GM23338 (cell line): ENCODE results near the gene TCF3.

ENCODE experiments used
- CREB1 ChIP-seq: fragments of 250-450 bp; sonication (Bioruptor Pico); IDR thresholded peaks from 2 replicates; pipeline ENCODE4 v1.5.0; 2020; ENCODE audit warnings: low read depth, mild to moderate bottlenecking, moderate library complexity
- EZH2 ChIP-seq: fragments of 200-600 bp; sonication (generic); IDR thresholded peaks from one replicate; pipeline ENCODE4 v1.8.0; 2017; ENCODE audit warnings: antibody characterized with exemption, mild to moderate bottlenecking, low read depth; ENCODE audit not compliant: unreplicated experiment
- EZH2phosphoT487 ChIP-seq: fragments of 200-600 bp; sonication (generic); IDR thresholded peaks from one replicate; pipeline ENCODE4 v1.8.1; 2018; ENCODE audit warnings: antibody characterized with exemption; ENCODE audit not compliant: unreplicated experiment
- JUNB ChIP-seq: IDR thresholded peaks from one replicate; pipeline ENCODE4 v1.6.1; 2016; ENCODE audit warnings: antibody characterized with exemption; ENCODE audit not compliant: unreplicated experiment
- NANOG ChIP-seq: IDR thresholded peaks from 2 replicates; pipeline ENCODE4 v1.6.1; 2016; ENCODE audit warnings: antibody characterized with exemption, borderline replicate concordance
- POLR2AphosphoS5 ChIP-seq: IDR thresholded peaks from 2 replicates; pipeline ENCODE4 v1.6.1; 2016; ENCODE audit warnings: antibody characterized with exemption, low read depth
- STAT1 ChIP-seq: IDR thresholded peaks from one replicate; pipeline ENCODE4 v1.6.1; 2016; ENCODE audit warnings: antibody characterized with exemption; ENCODE audit not compliant: unreplicated experiment
- ZNF331 ChIP-seq: fragments of 250-450 bp; sonication (Bioruptor Pico); IDR thresholded peaks from 2 replicates; pipeline ENCODE4 v1.5.0; 2020; ENCODE audit warnings: low read depth, mild to moderate bottlenecking, moderate library complexity
- TF ChIP-seq, protein P1 (sequence below), 2 experiments: fragments of 200-600 bp in 1 of 2; sonication (generic) in 1 of 2; conservative IDR thresholded peaks; 2 replicates each; pipeline versions ENCODE4 v1.5.1 to v1.6.1; 2016 to 2017; ENCODE audit warnings: antibody characterized with exemption in 2 of 2, low read depth in 2 of 2, mild to moderate bottlenecking in 2 of 2, moderate library complexity in 1 of 2
- TF ChIP-seq, protein P2 (sequence below): IDR thresholded peaks from one replicate; pipeline ENCODE4 v1.6.1; 2018; ENCODE audit warnings: antibody characterized with exemption; ENCODE audit not compliant: unreplicated experiment

DNA sequence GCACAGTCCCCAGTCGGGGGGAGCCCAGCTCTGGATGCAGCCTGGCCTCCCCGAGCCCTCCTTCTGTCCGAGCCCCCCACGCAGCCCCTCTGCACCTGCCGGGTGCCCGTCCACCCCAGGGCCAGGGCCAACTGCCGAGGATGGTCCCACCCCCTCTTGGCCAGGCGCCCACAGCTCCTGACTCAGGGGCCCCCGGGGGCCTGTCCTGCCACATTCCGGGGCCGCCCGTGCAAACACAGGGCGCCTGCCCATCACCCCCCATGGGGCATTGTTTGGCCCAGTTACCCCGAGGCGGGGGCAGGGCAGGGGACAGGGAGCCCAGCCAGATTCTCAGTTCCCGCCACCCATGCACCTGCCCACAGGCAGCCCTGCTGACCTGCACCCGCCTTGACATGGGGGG is 5.3 kb upstream of the TCF3 start:
- TF ChIP-seq, protein P1, sequence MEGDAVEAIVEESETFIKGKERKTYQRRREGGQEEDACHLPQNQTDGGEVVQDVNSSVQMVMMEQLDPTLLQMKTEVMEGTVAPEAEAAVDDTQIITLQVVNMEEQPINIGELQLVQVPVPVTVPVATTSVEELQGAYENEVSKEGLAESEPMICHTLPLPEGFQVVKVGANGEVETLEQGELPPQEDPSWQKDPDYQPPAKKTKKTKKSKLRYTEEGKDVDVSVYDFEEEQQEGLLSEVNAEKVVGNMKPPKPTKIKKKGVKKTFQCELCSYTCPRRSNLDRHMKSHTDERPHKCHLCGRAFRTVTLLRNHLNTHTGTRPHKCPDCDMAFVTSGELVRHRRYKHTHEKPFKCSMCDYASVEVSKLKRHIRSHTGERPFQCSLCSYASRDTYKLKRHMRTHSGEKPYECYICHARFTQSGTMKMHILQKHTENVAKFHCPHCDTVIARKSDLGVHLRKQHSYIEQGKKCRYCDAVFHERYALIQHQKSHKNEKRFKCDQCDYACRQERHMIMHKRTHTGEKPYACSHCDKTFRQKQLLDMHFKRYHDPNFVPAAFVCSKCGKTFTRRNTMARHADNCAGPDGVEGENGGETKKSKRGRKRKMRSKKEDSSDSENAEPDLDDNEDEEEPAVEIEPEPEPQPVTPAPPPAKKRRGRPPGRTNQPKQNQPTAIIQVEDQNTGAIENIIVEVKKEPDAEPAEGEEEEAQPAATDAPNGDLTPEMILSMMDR (conservative IDR thresholded peaks at IDR 0.05; ENCODE audit: low read depth in 2 of 2): no peak
- no peak for TF ChIP-seq CREB1
- TF ChIP-seq EZH2phosphoT487: no peak
- no peak for TF ChIP-seq POLR2AphosphoS5
- no peak for TF ChIP-seq JUNB
- no peak for TF ChIP-seq EZH2
- TF ChIP-seq, protein P2, sequence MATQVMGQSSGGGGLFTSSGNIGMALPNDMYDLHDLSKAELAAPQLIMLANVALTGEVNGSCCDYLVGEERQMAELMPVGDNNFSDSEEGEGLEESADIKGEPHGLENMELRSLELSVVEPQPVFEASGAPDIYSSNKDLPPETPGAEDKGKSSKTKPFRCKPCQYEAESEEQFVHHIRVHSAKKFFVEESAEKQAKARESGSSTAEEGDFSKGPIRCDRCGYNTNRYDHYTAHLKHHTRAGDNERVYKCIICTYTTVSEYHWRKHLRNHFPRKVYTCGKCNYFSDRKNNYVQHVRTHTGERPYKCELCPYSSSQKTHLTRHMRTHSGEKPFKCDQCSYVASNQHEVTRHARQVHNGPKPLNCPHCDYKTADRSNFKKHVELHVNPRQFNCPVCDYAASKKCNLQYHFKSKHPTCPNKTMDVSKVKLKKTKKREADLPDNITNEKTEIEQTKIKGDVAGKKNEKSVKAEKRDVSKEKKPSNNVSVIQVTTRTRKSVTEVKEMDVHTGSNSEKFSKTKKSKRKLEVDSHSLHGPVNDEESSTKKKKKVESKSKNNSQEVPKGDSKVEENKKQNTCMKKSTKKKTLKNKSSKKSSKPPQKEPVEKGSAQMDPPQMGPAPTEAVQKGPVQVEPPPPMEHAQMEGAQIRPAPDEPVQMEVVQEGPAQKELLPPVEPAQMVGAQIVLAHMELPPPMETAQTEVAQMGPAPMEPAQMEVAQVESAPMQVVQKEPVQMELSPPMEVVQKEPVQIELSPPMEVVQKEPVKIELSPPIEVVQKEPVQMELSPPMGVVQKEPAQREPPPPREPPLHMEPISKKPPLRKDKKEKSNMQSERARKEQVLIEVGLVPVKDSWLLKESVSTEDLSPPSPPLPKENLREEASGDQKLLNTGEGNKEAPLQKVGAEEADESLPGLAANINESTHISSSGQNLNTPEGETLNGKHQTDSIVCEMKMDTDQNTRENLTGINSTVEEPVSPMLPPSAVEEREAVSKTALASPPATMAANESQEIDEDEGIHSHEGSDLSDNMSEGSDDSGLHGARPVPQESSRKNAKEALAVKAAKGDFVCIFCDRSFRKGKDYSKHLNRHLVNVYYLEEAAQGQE: no peak
- no peak for TF ChIP-seq STAT1
- no peak for TF ChIP-seq ZNF331
- TF ChIP-seq NANOG: no peak
